ENCODE measurements around the gene SEH1L.
A peak's percentile ranks its signal among the peaks of the same experiment; 100 is the strongest.
"Not testable (repeated sequence)": the region's sequence is repeated elsewhere in the genome, so short reads cannot be mapped to it uniquely, and the experiment has no call there.

SEH1L gene

DNA sequence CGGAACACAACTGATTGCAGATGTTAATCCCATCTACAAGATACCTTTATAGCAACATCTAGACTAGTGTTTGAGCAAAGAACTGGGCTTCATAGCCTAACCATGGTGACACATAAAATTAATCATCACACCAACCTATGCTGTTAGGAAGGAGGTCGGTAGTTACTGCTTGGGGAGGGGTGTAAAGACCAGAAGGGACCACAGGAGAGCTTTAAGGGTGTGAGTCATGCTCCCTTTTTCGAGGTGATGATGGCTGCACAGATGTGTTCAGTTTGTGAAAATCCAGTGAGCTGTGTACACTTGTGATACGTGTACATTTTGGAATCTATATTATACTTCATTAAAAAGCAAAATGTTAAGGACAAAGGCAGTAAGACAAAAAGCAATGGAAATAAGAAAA lies 4.6 kb upstream of the SEH1L start:
- no peak for DNase-seq (ENCODE audit: low read depth, low spot score)

DNA sequence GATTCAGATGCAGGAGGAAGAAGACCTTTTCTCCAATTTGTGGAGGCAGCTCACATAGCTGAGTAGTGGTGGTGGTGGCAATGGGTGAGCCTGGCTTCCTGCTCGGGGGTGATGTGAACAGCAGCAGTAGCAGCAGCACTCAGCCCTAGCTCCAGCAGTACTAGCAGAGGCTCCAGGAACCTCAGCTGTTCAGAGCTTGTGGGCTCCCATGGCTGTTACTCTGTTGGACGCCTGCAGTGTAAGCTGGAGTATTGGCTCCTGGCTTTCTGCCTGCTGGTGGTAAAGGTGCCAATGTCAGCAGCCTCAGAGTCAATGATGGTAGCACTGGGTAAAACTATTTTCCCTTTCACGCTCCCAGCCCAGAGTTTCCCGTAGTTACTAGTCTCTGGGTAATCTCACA lies 3.1 kb upstream of the SEH1L start:
- peak; percentile 80 for DNase-seq (ENCODE audit: low read depth, low spot score)

DNA sequence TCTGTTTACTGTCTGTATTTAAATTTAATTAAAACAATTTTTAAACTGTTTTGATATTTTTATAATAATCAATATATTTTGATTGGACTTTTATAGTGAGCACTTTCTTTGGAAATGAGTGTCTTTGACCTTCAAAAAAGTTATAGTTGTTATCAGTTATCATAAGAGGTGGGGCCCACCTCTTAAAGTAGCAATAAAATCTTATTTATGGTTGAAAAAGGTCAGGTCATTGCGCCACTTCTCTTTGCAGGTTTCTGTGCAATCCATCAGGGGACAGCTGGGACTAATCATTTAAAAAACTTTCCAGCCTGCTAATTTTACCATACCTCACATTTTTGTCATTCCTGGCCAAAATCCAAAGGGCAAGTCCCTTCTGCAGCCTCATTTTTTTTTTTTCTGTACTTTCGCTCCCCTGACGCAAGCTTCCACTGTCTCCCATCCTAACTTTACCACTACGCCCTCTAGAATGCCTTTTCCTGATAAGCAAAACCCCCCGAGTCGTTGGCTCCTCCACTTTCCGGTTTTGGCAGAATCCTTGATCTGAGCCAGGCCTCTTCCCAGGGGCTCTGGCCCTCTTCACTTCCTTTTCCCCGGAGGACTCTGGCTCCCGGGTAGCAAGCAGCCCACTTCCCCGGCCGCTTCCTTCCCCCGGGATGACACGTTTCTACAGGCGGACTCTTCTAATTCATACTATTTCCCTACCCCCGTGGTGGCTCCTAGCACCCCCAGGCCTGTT lies 1.1 kb upstream of the SEH1L start:
- DNase-seq (ENCODE audit: low read depth, low spot score) = peak; percentile 87

DNA sequence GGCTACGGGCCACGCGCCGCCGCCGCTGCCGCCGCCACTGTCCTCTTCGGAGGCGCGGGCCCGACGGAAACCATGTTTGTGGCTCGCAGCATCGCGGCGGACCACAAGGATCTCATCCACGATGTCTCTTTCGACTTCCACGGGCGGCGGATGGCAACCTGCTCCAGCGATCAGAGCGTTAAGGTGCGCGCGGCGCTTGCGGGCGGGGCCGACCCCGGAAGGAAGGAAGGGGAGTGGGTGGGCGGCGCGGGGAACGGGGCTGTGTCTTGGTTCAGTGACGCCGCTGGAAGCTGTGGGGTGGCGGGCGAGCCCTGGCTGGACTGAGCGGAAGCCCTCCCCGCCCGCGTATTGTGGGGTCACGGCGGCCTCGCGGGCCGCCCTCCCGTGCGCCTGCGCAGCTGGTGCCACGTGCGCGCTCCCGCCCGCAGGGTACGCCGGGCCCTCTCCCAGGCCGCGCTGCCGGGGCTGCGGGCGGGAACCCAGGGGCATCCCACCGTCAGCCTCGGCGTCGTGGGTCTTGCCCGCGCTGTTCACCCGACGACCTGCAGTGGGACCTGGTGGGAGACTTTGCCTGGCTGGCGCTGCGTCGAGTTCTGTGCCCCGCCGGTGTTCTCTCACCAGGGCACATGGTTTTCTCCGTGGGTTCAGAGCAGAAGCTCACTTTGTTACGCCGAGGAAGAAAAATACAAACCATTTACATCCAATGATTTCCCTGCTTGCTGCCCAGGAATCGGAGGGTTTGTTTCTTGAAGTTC lies 416 bp downstream of the SEH1L start:
- peak; percentile 97 for DNase-seq (ENCODE audit: low read depth, low spot score)

DNA sequence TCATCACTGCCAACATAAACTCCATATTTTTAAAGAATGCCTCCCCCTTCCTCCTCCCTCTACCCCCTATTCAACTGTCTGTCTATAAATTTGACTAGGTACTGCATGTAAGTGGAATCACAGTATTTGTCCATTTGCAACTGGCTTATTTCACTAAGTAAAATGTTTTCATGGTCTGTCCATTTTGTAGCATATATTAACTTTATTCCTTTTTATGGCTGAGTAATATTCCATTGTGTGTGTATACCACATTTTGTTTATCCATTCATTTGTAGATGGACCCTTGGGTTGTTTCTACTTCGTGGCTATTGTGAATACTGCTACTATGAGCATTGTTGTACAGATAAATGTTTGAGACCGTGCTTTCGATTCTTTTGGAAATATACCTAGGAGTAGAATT lies 10.7 kb downstream of the SEH1L start:
- no peak for DNase-seq (ENCODE audit: low read depth, low spot score)

DNA sequence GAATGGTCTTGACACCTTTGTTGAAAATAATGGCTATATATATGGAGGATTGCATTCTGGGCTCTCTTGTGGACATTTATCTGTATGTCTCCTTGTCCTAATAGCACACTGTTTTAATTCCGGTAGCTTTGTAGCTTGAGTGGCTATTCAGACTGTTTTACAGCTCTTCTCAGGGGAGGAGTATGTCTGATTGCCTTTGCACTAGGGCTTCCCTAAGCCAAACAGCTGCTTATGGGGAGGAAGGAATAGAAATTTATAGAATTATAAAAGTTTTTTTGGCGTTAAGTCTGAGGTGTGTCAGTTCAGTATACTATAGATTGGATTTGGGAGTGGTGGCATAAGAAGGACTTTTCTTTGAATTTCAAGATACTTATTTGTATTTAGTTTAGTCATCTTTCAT lies 12.6 kb downstream of the SEH1L start:
- no peak for DNase-seq (ENCODE audit: low read depth, low spot score)

DNA sequence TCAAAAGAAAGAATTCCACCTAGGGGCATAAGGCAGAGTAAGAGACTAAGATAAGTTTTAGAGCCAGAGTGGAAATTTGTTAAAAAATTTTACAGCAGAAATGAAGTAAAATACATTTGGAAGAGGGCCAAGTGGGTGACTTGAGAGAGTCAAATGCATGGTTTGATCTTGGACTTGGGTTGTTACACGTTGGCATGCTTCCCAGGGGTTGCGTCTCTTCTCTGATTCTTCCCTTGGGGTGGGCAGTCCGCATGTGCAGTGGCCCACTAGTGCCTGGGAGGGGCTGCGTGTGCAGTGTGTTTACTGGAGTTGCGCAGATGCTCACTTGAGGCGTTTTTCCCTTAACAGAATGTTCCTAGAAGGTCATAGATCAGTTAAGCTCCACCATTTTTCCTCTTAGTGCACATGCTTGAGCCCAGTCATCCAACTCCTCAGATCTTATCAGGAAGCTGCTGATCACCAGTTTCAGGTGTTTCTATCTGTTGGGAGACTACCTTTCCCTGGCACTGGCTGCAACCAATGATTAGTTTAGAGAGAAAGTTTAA lies 13.1 kb downstream of the SEH1L start:
- DNase-seq (ENCODE audit: low read depth, low spot score) = no peak

DNA sequence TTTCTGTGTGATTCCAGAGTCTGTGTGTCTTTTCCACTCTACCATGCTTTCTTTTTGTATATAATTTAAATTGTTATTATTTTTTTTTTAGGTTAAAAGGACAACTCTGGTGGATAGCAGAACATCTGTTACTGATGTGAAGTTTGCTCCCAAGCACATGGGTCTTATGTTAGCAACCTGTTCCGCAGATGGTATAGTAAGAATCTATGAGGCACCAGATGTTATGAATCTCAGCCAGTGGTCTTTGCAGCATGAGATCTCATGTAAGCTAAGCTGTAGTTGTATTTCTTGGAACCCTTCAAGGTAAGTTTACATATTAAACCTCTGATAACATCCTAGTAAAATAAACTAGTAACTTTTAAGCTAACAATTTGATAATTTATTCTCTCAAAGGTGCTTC lies 15.3 kb downstream of the SEH1L start:
- no peak for DNase-seq (ENCODE audit: low read depth, low spot score)

DNA sequence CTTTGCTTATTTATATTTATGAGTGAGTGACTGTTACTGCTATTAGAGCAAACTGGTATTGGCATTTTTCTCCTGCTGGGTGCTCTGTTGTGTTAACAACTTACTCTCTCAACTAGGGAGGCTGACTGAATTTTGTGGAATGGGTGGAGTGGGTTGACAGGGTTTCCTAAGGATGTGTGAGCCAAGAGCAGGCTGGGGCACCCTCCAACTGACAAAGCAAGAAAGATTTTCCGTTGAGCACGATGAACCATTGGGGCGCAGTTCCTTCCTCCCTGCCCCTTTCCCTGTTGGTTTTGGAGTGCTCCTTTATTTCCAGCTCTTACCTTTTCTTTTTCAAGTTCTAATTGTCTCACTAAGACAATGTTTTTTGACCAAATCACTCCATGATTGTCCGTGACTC lies 20.3 kb downstream of the SEH1L start:
- no peak for DNase-seq (ENCODE audit: low read depth, low spot score)

DNA sequence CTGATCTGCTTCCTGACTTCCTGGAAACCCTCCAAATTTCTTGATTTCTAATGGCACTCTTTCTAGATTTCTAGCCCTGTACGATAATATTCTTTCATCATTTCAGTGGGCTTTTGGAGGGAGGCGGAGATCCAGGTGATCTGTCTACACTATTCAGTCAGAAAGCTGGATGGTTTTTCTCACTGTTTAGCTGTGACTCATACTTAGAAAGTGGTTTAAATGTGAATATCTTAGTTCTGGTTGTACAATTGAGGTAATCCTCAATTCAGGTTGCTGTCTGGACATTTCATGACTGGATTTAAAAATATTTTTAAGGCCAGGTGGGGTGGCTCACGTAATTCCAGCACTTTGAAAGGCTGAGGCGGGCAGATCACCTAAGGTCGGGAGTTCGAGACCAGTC lies 20.8 kb downstream of the SEH1L start:
- DNase-seq (ENCODE audit: low read depth, low spot score) = peak; percentile 13

DNA sequence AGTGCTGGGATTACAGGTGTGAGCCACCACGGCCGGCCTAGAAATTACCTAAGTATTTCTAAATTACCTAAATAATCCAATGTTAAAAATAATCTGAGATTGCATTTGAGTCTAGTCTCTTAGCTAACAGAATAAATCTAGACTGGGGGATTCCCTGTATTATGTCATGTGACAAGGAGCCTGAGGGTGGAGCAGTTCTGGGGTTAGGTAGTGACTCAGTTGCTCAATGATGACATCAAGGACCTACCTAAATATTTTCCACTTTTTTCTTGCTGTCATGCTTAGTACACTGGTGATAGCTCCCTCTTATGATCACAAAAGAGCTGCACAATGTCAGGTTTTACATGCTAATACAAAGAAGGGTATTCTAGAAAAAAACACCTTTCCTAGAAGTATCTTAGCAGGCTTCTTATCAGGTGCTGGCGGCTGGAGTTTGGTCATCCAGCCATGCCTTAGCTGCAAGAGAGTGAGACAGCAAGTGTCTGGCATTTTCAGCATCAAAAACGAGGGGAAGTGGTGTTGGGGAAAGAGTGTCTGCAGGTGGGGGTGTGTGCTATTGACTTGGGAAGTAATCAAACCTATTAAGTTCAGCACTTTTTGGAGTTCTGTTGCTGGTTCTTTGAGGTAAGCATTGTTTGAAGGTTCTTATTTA lies 25.9 kb downstream of the SEH1L start:
- no peak for DNase-seq (ENCODE audit: low read depth, low spot score)

DNA sequence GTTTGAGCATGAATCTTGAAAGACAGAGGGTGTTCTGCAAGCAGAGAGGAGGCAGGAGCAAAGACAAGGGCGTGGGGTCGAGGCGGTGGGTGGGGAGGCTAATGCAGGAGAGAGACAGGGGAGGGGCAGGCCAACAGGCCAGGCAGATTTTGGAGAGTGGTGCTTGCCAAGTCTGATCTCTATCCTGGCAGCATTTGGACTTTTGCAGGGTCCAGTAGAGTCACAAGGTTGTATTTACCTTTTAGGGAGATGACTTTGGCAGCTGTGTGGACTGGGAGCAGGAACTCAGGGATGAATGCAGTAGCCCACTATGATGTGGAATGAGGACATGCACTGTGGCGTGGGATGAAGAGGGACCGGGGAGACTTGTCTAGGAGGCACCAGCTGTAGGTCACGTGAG lies 27.7 kb downstream of the SEH1L start:
- no peak for DNase-seq (ENCODE audit: low read depth, low spot score)

DNA sequence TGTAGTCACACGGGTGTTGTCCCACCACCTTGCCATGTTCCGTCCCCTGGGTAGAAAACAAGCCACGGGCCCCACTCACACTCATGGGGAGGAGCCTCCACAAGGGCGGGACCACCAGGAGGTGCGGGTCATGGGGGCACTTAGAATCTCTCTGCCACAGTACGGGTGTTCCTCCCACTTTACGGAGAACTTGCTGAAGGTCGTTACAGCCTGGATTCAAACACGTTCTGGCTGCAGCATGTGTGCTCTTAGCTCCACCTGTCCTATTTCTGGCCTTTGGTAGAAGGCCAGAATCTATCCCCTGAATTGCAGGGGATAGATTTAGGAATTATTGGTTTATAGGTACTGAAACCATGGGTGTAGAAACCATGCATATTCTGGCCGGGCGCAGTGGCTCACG lies 28.5 kb downstream of the SEH1L start:
- DNase-seq (ENCODE audit: low read depth, low spot score) = no peak

DNA sequence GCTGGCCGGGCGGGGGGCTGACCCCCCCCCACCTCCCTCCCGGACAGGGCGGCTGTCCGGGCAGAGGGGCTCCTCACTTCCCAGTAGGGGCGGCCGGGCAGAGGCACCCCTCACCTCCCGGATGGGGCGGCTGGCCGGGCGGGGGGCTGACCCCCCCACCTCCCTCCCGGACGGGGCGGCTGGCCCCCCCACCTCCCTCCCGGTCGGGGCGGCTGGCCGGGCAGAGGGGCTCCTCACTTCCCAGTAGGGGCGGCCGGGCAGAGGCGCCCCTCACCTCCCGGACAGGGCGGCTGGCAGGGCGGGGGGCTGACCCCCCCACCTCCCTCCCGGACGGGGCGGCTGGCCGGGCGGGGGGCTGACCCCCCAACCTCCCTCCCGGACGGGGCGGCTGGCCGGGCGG lies 32.3 kb downstream of the SEH1L start:
- DNase-seq (ENCODE audit: low read depth, low spot score) = not testable (repeated sequence)

DNA sequence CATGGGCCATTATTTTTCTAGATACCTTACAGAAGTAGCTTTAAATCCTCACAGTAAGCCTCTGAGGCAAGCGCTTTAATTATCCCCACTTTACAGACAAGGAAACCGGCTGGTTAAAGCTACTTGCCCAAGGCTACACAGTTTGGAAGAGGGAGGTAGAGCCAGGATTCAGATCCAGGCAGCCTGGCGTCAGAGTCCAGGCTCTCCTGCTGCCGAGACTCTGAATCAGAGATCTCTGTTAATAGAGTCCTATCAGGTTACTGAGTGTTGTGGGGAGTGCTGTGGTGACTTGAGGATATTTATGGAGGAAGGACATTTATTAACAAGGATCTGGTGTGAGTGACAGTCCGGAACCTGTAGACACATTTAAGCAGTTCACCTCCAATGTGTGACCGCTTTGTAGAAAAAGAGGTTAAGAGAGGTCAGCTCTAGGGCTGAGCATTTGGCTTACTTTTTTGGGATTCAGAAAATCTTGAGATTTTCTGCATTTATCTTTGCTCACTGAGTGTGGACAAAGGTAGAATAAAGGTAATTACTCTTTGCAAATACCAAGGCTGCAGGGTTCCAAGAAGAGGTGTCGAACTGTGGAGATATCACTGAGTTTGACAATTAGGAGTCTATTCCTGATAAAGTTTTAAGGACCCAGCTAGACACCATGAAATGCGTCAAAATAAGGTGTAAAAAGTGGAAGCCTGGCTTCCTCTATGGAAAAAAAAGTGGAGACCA lies 41.7 kb downstream of the SEH1L start:
- no peak for DNase-seq (ENCODE audit: low read depth, low spot score)

DNA sequence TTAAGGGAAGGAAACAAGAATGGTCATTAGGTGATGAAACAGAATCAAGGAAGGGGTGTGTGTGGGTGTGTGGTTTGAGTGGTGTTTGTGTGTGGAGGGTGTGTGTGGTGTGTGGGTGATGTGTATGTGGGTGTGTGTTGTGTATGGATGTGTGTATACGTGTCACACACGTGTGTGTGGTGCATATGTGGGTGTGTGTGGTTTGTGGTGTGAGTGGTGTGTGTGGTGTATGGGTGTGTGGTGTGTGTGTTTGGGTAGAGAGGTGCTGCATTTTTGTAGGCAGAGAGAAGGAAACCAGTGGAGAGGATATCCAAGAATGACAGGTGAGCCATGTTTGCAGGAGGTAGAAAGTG lies 42.3 kb downstream of the SEH1L start:
- DNase-seq (ENCODE audit: low read depth, low spot score) = no peak

DNA sequence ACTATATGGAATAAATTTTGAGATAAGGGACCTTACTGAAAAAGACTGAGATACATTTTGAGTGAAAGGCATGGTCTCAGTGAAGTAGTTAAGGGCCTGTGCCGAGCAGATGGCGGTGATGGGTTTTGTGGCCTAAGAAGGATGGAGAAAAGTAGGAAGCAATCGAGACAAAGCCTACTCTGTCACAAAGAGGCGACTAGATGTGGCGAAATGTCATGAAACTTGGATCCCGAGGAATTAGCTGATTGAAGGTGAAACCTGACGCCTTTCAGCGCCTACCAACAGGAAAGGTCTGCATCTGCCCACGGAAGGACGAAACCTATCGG lies 42.8 kb downstream of the SEH1L start:
- DNase-seq (ENCODE audit: low read depth, low spot score) = no peak

DNA sequence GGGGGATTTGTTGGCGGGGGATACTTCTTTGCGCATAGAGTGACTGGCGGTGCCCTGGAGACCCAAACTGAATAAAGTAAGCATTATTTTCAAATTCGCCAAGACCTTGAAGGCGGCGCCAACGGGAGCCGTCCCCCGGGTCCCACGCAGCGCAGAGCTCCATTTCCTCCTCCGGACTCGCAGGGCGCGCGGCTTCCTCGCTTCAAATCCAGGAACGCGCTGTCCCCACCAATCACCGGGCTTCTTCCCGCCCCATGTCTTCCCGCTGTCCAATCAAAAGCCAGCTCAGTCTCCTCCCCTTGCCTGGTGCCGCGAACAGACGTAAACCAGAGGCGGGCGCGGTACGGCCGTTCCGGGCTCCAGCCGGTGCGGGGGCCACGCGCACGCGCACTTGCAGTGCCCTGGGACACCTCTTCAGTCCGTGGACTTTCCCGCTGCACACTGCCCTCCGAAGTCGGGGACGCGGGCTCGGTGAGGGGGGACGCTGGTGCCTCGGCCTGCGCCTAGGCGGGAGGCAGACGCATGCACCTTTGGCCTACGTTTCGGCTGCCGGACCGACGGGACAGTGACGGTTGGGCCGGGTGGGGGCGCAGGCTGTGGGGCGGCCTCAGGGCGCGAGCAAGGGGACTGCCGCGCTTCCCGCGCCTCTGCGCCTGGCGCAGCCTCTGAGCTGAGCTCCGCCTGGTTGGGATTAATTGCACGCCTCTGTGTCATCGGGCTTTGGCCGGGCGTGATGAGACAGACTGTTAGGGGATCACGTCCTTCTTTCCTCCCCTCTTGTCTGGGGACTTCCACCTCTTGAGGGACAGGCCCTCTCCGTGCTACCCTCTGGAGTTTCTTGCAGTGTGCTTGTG lies 43.4 kb downstream of the SEH1L start, which contains the start of gene CEP192:
Gene CEP192 (plus strand): TSS at position 396 of the 854 bp plus-strand sequence. CDS start 8,063 bp downstream, outside the sequence.
- peak; percentile 99 for DNase-seq (ENCODE audit: low read depth, low spot score)

DNA sequence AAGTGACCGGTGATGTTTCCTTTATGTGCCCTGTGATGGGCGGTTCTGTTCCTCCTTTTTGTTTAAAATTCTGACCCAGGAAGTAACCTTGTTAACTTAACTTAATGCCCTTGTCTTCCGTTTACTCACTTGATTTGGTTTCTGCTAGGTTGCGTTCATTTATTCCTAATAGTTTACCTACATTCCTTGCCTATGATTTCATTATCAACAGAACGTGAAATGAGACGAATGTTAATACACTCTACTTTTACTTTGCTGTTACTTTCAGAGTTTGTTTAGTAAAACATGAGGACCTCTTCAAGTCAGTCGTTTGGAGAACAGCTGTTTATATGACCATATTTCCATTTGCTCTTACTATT lies 44.0 kb downstream of the SEH1L start:
- no peak for DNase-seq (ENCODE audit: low read depth, low spot score)

DNA sequence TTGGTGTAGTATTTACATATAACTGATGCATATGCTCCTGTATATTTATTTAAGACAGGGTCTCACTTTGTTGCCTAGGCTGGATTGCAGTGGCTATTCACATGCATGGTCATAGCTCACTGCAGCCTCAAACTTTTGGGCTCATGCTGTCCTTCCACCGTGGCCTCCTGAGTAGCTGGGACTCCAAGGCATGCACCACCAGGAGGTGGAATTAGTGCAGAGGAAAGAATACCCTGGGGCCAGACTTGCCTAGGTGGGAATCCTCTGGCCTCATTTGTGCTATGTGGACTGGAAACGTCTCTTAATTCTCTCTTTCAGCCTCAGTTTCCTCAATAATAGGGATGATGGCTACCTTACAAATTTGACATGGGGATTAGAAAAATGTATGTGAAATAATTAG lies 45.6 kb downstream of the SEH1L start:
- DNase-seq (ENCODE audit: low read depth, low spot score) = no peak

DNA sequence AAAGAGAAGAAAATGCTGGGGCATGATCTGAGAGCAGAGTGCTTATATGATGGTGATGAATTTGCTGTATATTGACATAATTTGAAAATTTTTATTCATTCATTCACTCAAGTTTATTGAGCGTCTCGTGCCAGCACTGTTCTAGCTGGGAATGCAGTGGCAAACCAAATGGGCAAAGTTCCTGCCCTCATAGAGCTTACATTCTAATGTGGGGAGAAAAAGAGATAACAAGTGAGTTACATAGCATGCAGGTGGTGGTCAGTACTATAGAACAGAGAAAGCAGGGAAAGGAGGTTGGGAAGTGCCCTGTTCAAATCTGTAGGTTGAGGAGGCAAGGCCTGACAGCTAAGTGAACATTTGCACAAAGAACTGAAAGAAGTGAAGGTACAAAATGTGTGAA lies 47.6 kb downstream of the SEH1L start:
- no peak for DNase-seq (ENCODE audit: low read depth, low spot score)
